ENCODE measurements around the gene TMEM213. TPM values are rescaled to one million over a fixed set of nuclear protein-coding genes. Genes with fewer than 3 reads are reported as not detected.

Gene TMEM213
- total RNA-seq, 2 donors from 2014 or later, result 0.18 TPM; not detected in 1

GRCh38 chr7:138878856-138879255, 81.1 kb downstream of the TMEM213 start:
- peaks cover 0 to 4% of the 10 kb centered on the region in 2 donors for H3K9me3 Mint-ChIP-seq
- H3K27ac Mint-ChIP-seq, result no peak overlapping the region
- peaks cover 0 to 6% of the 10 kb centered on the region in 2 donors for H3K36me3 Mint-ChIP-seq
- DNase-seq (ENCODE audit: low spot score in 2 of 2) (no peak), ATAC-seq (no peak)

- Mint-ChIP-seq H3K27ac (no peak overlapping the region), H3K36me3 (peaks cover 0 to 6% of the 10 kb centered on the region in 2 donors), H3K9me3 (peaks cover 0 to 4% of the 10 kb centered on the region in 2 donors)
- ATAC-seq (no peak), DNase-seq (ENCODE audit: low spot score in 2 of 2) (no peak)
Measured at GRCh38 chr7:138879356-138879755, 81.6 kb downstream of the TMEM213 start.

- Mint-ChIP-seq H3K9me3 (peaks cover 0 to 4% of the 10 kb centered on the region in 2 donors), H3K27ac (no peak overlapping the region), H3K36me3 (peaks cover 0 to 6% of the 10 kb centered on the region in 2 donors)
- DNase-seq (ENCODE audit: low spot score in 2 of 2) (no peak), ATAC-seq (no peak)
Measured at GRCh38 chr7:138880881-138881578, 83.2 kb downstream of the TMEM213 start.

GRCh38 chr7:138881579-138882188, 83.9 kb downstream of the TMEM213 start:
- peak in 1 of 2 donors; percentile 2 for ATAC-seq
- H3K9me3 Mint-ChIP-seq, result peaks cover 0 to 4% of the 10 kb centered on the region in 2 donors
- peaks cover 0 to 6% of the 10 kb centered on the region in 2 donors for H3K36me3 Mint-ChIP-seq
- peak overlapping the region; percentile 31 to 63 for H3K27ac Mint-ChIP-seq
- no peak for DNase-seq (ENCODE audit: low spot score in 2 of 2)

- peaks cover 0 to 4% of the 10 kb centered on the region in 2 donors for H3K9me3 Mint-ChIP-seq
Measured at GRCh38 chr7:138882249-138882648, 84.5 kb downstream of the TMEM213 start.

GRCh38 chr7:138885383-138886147, 87.8 kb downstream of the TMEM213 start:
- ATAC-seq, result peak in 1 of 2 donors; percentile 14
- Mint-ChIP-seq H3K27ac (no peak overlapping the region), H3K36me3 (peaks cover 0 to 6% of the 10 kb centered on the region in 2 donors), H3K9me3 (peaks cover 0 to 4% of the 10 kb centered on the region in 2 donors)
- no peak for DNase-seq (ENCODE audit: low spot score in 2 of 2)

More at GRCh38 chr7:138882249-138882648, 84.5 kb downstream of the TMEM213 start:
- H3K36me3 Mint-ChIP-seq, result peaks cover 0 to 6% of the 10 kb centered on the region in 2 donors
- ATAC-seq, result peak; percentile 78 to 83
- DNase-seq (ENCODE audit: low spot score in 2 of 2), result no peak
- H3K27ac Mint-ChIP-seq, result peak overlapping the region; percentile 31 to 63

- H3K36me3 Mint-ChIP-seq, result peaks cover 0 to 6% of the 10 kb centered on the region in 2 donors
- peaks cover 0 to 4% of the 10 kb centered on the region in 2 donors for H3K9me3 Mint-ChIP-seq
- DNase-seq (ENCODE audit: low spot score in 2 of 2) (peak in 1 of 2 donors; percentile 71), ATAC-seq (peak; percentile 64 to 66)
- H3K27ac Mint-ChIP-seq, result peak overlapping the region in 1 of 2 donors; percentile 52
Measured at GRCh38 chr7:138886501-138886917, 88.7 kb downstream of the TMEM213 start.

- Mint-ChIP-seq H3K27ac (no peak overlapping the region), H3K9me3 (peaks cover 0 to 4% of the 10 kb centered on the region in 2 donors), H3K36me3 (peaks cover 0 to 4% of the 10 kb centered on the region in 2 donors)
- ATAC-seq (no peak), DNase-seq (ENCODE audit: low spot score in 2 of 2) (no peak)
Measured at GRCh38 chr7:138887085-138887710, 89.4 kb downstream of the TMEM213 start.

Other genes starting within 250 kb of the TMEM213 start
- not detected for gene SVOPL, start 96.6 kb upstream of the TMEM213 start, total RNA-seq
- gene ATP6V0A4, start 202 bp downstream of the TMEM213 start, total RNA-seq, result under 1 TPM in 1 of 2 donors, not detected in 1; 0.33 TPM
- gene KIAA1549, start 183.4 kb downstream of the TMEM213 start, total RNA-seq, result 1 to 10 TPM; 1.1 to 1.2 TPM
- gene ZC3HAV1L, start 238.0 kb downstream of the TMEM213 start, total RNA-seq, result 10 to 100 TPM in 1 of 2 donors, 1 to 10 TPM in 1; 2.0 to 22.6 TPM